IMR-90 (cell line): ENCODE measurements around the gene THADA.

ENCODE experiments used
- BHLHE40 ChIP-seq: fragments of 150-350 bp; IDR thresholded peaks from 2 replicates; pipeline ENCODE4 v1.6.1; 2016; ENCODE audit warnings: mild to moderate bottlenecking, low read depth, low read length
- CTCF ChIP-seq: conservative IDR thresholded peaks from 2 replicates; pipeline ENCODE4 v1.5.1; 2012; ENCODE audit warnings: mild to moderate bottlenecking, low read depth, low read length, improper control_type of control experiment
- FOS ChIP-seq: fragments of 150-350 bp; IDR thresholded peaks from 2 replicates; pipeline ENCODE4 v1.6.1; 2016; ENCODE audit warnings: low read depth, low read length
- MAZ ChIP-seq: IDR thresholded peaks from 2 replicates; pipeline ENCODE4 v1.6.1; 2012; ENCODE audit warnings: low read depth, mild to moderate bottlenecking, low read length, improper control_type of control experiment, moderate library complexity, borderline replicate concordance
- MXI1 ChIP-seq: IDR thresholded peaks from 2 replicates; pipeline ENCODE4 v1.6.1; 2012; ENCODE audit warnings: low read depth, mild to moderate bottlenecking, low read length, moderate library complexity, borderline replicate concordance
- NFE2L2 ChIP-seq: fragments of 150-350 bp; IDR thresholded peaks from 2 replicates; pipeline ENCODE4 v1.6.1; 2016; ENCODE audit warnings: low read depth, mild to moderate bottlenecking, low read length
- RFX5 ChIP-seq: IDR thresholded peaks from 2 replicates; pipeline ENCODE4 v1.8.0; 2012; ENCODE audit warnings: low read depth, mild to moderate bottlenecking, low read length, moderate library complexity
- SMC3 ChIP-seq: fragments of 150-350 bp; IDR thresholded peaks from 2 replicates; pipeline ENCODE4 v1.6.1; 2016; ENCODE audit warnings: low read depth, mild to moderate bottlenecking, antibody characterized with exemption, low read length, moderate library complexity

- TF ChIP-seq CTCF, result no peak
- TF ChIP-seq RFX5, result no peak
- TF ChIP-seq FOS, result no peak
- no peak for TF ChIP-seq MXI1
- TF ChIP-seq BHLHE40, result no peak
- TF ChIP-seq NFE2L2, result no peak
- no peak for TF ChIP-seq MAZ
- no peak for TF ChIP-seq SMC3
These were observed 10.0 kb upstream of the THADA start for GRCh38 chr2:43605851-43606250.
